A549 (cell line): ENCODE measurements around the gene C11orf58. TPM values are rescaled to one million over a fixed set of nuclear protein-coding genes. Genes with fewer than 3 reads are reported as not detected.

Experiments used
- ATAC-seq, 2 experiments: fragments of 200-7000 bp in 1 of 2; fragments of >200 bp in 1 of 2; cut with Nextera tagmentation in 1 of 2; cut with Tn5 transposase in 1 of 2; 3 replicates each; pipeline versions ENCODE4 v1.8.0 to v1.9.1; 2018 to 2020; ENCODE audit warnings: mild to moderate bottlenecking in 1 of 2, moderate library complexity in 1 of 2
- CTCF ChIA-PET: fragments of 300-600 bp; sonication (Branson Sonifier 250); formaldehyde crosslinking; extraction: SDS; loops from one replicate; lab custom pipeline; 2021; ENCODE audit warnings: antibody characterized with exemption, inconsistent platforms; lab: Yijun Ruan, JAX
- POLR2A ChIA-PET: fragments of 350-600 bp; formaldehyde crosslinking; extraction: SDS; loops from one replicate; lab custom pipeline; 2021; ENCODE audit warnings: antibody characterized with exemption, inconsistent platforms; lab: Yijun Ruan, JAX
- DNase-seq, 2 experiments: peaks; one replicate each; pipeline versions ENCODE4 v3.0.0 to v3.0.0-alpha.2; 2011 to 2016; ENCODE audit warnings: low read depth in 1 of 2, low spot score in 1 of 2
- FAIRE-seq: peaks from 2 replicates; lab custom pipeline; 2011; peaks lifted over from hg19 to GRCh38; lab: Jason Lieb, UNC
- H3K27ac ChIP-seq, 2 experiments: fragments of >200 bp; sonication (Bioruptor Twin); formaldehyde crosslinking; 3 replicates each; pipeline ENCODE4 v1.5.1; 2016 to 2017
- H3K4me1 ChIP-seq: fragments of >200 bp; sonication (Bioruptor Twin); formaldehyde crosslinking; 3 replicates; pipeline ENCODE4 v1.6.1; 2016
- H3K4me2 ChIP-seq: fragments of >200 bp; sonication (Bioruptor Twin); formaldehyde crosslinking; 3 replicates; pipeline ENCODE4 v1.6.1; 2016
- H3K4me3 ChIP-seq: fragments of >200 bp; sonication (Bioruptor Twin); formaldehyde crosslinking; 3 replicates; pipeline ENCODE4 v1.5.1; 2016
- H3K9me3 ChIP-seq: fragments of >200 bp; sonication (Bioruptor Twin); formaldehyde crosslinking; 3 replicates; pipeline ENCODE4 v1.6.1; 2016
- ATOH8 ChIP-seq: fragments of 250-450 bp; sonication (Bioruptor Pico); IDR thresholded peaks from 2 replicates; pipeline ENCODE4 v1.5.0; 2020; ENCODE audit warnings: low read depth, mild to moderate bottlenecking, moderate library complexity
- CBX2 ChIP-seq: fragments of 200-600 bp; sonication (generic); IDR thresholded peaks from 2 replicates; pipeline ENCODE4 v1.6.1; 2016; ENCODE audit warnings: low read depth, mild to moderate bottlenecking, borderline replicate concordance
- CBX8 ChIP-seq: fragments of 200-600 bp; sonication (generic); IDR thresholded peaks from 2 replicates; pipeline ENCODE4 v1.6.1; 2016
- CHD2 ChIP-seq: fragments of 150-350 bp; IDR thresholded peaks from 2 replicates; pipeline ENCODE4 v1.6.1; 2014; ENCODE audit warnings: low read length; ENCODE audit not compliant: partially characterized antibody
- CHD4 ChIP-seq: fragments of 200-600 bp; sonication (generic); IDR thresholded peaks from 2 replicates; pipeline ENCODE4 v1.6.1; 2016; ENCODE audit warnings: antibody characterized with exemption, mild to moderate bottlenecking, borderline replicate concordance
- EHF ChIP-seq: fragments of 250-450 bp; sonication (Bioruptor Pico); IDR thresholded peaks from 2 replicates; pipeline ENCODE4 v1.5.0; 2020; ENCODE audit warnings: mild to moderate bottlenecking
- EP300 ChIP-seq, 2 experiments: fragments of >200 bp; sonication (Bioruptor Twin); formaldehyde crosslinking; IDR thresholded peaks; 2 replicates in 1 of 2; 3 replicates in 1 of 2; pipeline ENCODE4 v1.6.1; 2016 to 2017
- GATA3 ChIP-seq: IDR thresholded peaks from 2 replicates; pipeline ENCODE4 v1.6.1; 2012; ENCODE audit warnings: borderline replicate concordance
- HDAC2 ChIP-seq: fragments of 200-600 bp; sonication (generic); IDR thresholded peaks from 2 replicates; pipeline ENCODE4 v1.6.1; 2016
- HEYL ChIP-seq: fragments of 250-450 bp; sonication (Bioruptor Pico); IDR thresholded peaks from 2 replicates; pipeline ENCODE4 v1.8.0; 2021; ENCODE audit warnings: mild to moderate bottlenecking, moderate library complexity
- HMGXB4 ChIP-seq: fragments of 250-450 bp; sonication (Bioruptor Pico); IDR thresholded peaks from 2 replicates; pipeline ENCODE4 v1.5.0; 2021; ENCODE audit warnings: mild to moderate bottlenecking, moderate library complexity, borderline replicate concordance
- HOXA7 ChIP-seq: fragments of 250-450 bp; sonication (Bioruptor Pico); IDR thresholded peaks from 2 replicates; pipeline ENCODE4 v1.5.0; 2020; ENCODE audit warnings: mild to moderate bottlenecking, moderate library complexity
- HOXB13 ChIP-seq: fragments of 250-450 bp; sonication (Bioruptor Pico); IDR thresholded peaks from 2 replicates; pipeline ENCODE4 v1.5.0; 2020; ENCODE audit warnings: low read depth, mild to moderate bottlenecking, moderate library complexity
- HOXB5 ChIP-seq: fragments of 250-450 bp; sonication (Bioruptor Pico); IDR thresholded peaks from 2 replicates; pipeline ENCODE4 v1.5.0; 2020; ENCODE audit warnings: mild to moderate bottlenecking, moderate library complexity
- JUNB ChIP-seq: fragments of >200 bp; sonication (Bioruptor Twin); formaldehyde crosslinking; IDR thresholded peaks from 2 replicates; pipeline ENCODE4 v1.6.1; 2016
- KDM5A ChIP-seq: fragments of 200-600 bp; sonication (generic); IDR thresholded peaks from 2 replicates; pipeline ENCODE4 v1.6.1; 2016; ENCODE audit warnings: antibody characterized with exemption, mild to moderate bottlenecking
- MAX ChIP-seq: IDR thresholded peaks from 2 replicates; pipeline ENCODE4 v1.6.1; 2012
- NFE2L2 ChIP-seq: fragments of 150-350 bp; conservative IDR thresholded peaks from 2 replicates; pipeline ENCODE4 v1.6.1; 2014; ENCODE audit warnings: low read length
- PBX3 ChIP-seq: IDR thresholded peaks from 2 replicates; pipeline ENCODE4 v1.6.1; 2012
- PHF8 ChIP-seq: fragments of 200-600 bp; sonication (generic); IDR thresholded peaks from 2 replicates; pipeline ENCODE4 v1.6.1; 2016; ENCODE audit warnings: low read depth, mild to moderate bottlenecking, antibody characterized with exemption, moderate library complexity, borderline replicate concordance
- POLR2A ChIP-seq: IDR thresholded peaks from 2 replicates; pipeline ENCODE4 v1.6.1; 2012; ENCODE audit warnings: mild to moderate bottlenecking, low read length
- POLR2AphosphoS2 ChIP-seq: conservative IDR thresholded peaks from 2 replicates; pipeline ENCODE4 v1.6.1; 2012; ENCODE audit warnings: low read length, improper control_type of control experiment, inconsistent platforms
- RNF2 ChIP-seq: fragments of 200-600 bp; sonication (generic); IDR thresholded peaks from 2 replicates; pipeline ENCODE4 v1.6.1; 2016; ENCODE audit warnings: low read depth, mild to moderate bottlenecking, antibody characterized with exemption, moderate library complexity, borderline replicate concordance
- TFCP2L1 ChIP-seq: fragments of 250-450 bp; sonication (Bioruptor Pico); IDR thresholded peaks from 2 replicates; pipeline ENCODE4 v1.5.0; 2021; ENCODE audit warnings: mild to moderate bottlenecking
- USF2 ChIP-seq: fragments of 450-650 bp; IDR thresholded peaks from 2 replicates; pipeline ENCODE4 v1.6.1; 2014; ENCODE audit warnings: antibody characterized with exemption
- ZC3H11A ChIP-seq: fragments of 450-650 bp; IDR thresholded peaks from 2 replicates; pipeline ENCODE4 v1.6.1; 2014; ENCODE audit warnings: antibody characterized with exemption, mild to moderate bottlenecking
- ZFP36 ChIP-seq: fragments of 450-650 bp; IDR thresholded peaks from 2 replicates; pipeline ENCODE4 v1.6.1; 2014; ENCODE audit warnings: borderline replicate concordance; ENCODE audit not compliant: partially characterized antibody
- ZNF302 ChIP-seq: fragments of 250-450 bp; sonication (Bioruptor Pico); IDR thresholded peaks from 2 replicates; pipeline ENCODE4 v1.9.0; 2021; ENCODE audit warnings: inconsistent platforms, mild to moderate bottlenecking, moderate library complexity
- ZSCAN20 ChIP-seq: fragments of 250-450 bp; sonication (Bioruptor Pico); IDR thresholded peaks from 2 replicates; pipeline ENCODE4 v1.8.0; 2022; ENCODE audit warnings: mild to moderate bottlenecking, moderate library complexity
- WGBS: methylation state at CpG from one replicate; pipeline ENCODE4 v1.1.6; 2017; ENCODE audit errors: missing lambda C conversion rate; 5-methylcytosine and 5-hydroxymethylcytosine counted together
- polyA plus RNA-seq, 4 experiments: library from polyadenylated mRNA; depleted of rRNA in 3 of 4; stranded (reverse); fragments of >200 nt; fragmentation: RNase III in 1 of 4; extraction: RNeasy Plus Mini Kit Qiagen cat#74134 plus additional on column Dnase treatment in 1 of 4; gene quantifications; 2 replicates in 3 of 4; 3 replicates in 1 of 4; pipeline ENCODE4 v1.2.3, GENCODE V29; 2011 to 2017

Gene C11orf58
- polyA plus RNA-seq, 2 of the 4 experiments (the other 2 are of a cell fraction), result 342 to 467 TPM

GRCh38 chr11:16772141-16772512, 33.7 kb downstream of the C11orf58 start (continued):
- TF ChIP-seq CBX2, result no peak
- TF ChIP-seq CHD2, result no peak
- TF ChIP-seq KDM5A, result no peak
- TF ChIP-seq, all 56 proteins: peak for 0

- ATAC-seq (no peak), FAIRE-seq (no peak), DNase-seq (no peak)
- Histone ChIP-seq H3K4me3 (no peak overlapping the region), H3K4me1 (no peaks in the 10 kb centered on the region; the same call in 1 of the 3 replicates), H3K4me2 (no peak overlapping the region), H3K9me3 (no peaks in the 10 kb centered on the region), H3K27ac (no peak overlapping the region)
- ChIA-PET POLR2A (interaction anchor here (0.7 kb wide), 1 partner anchor 36 kb away, joined by 3 read pairs; the partner anchor contains the start of gene C11orf58), CTCF (interaction anchor here (7.9 kb wide), 1 partner anchor 12 kb away, joined by 94 read pairs; no protein-coding TSS in a partner anchor)
- TF ChIP-seq JUNB (no peak), POLR2AphosphoS2 (no peak), TFCP2L1 (CRISPR knock-in tag) (no peak), ZC3H11A (no peak), CHD4 (no peak), MAX (no peak), ZSCAN20 (CRISPR knock-in tag) (no peak), ATOH8 (CRISPR knock-in tag) (no peak), USF2 (no peak), NFE2L2 (no peak), POLR2A (no peak)
- WGBS, result 82% methylated on average over 9 of the region's 9 CpGs
Observed at GRCh38 chr11:16773981-16774935, 35.8 kb downstream of the C11orf58 start.

- H3K4me2 ChIP-seq, result no peak overlapping the region
- no peaks in the 10 kb centered on the region; the same call in 1 of the 3 replicates for H3K4me1 ChIP-seq
- ChIA-PET POLR2A (interaction anchor here (0.7 kb wide), 1 partner anchor 37 kb away, joined by 3 read pairs; the partner anchor contains the start of gene C11orf58), CTCF (interaction anchor here (7.9 kb wide), 1 partner anchor 11 kb away, joined by 94 read pairs; no protein-coding TSS in a partner anchor)
- no peaks in the 10 kb centered on the region for H3K9me3 ChIP-seq
- H3K4me3 ChIP-seq, result no peak overlapping the region
- ATAC-seq (no peak), FAIRE-seq (no peak), DNase-seq (no peak)
- no peak overlapping the region for H3K27ac ChIP-seq
- WGBS, result 92% methylated on average over 11 of the region's 11 CpGs
- TF ChIP-seq ZNF302 (CRISPR knock-in tag), result no peak
- no peak for TF ChIP-seq HOXB13 (CRISPR knock-in tag)
- no peak for TF ChIP-seq EP300 (IDR thresholded peaks at IDR 0.05)
- TF ChIP-seq PBX3, result no peak
- TF ChIP-seq POLR2AphosphoS2, result no peak
- no peak for TF ChIP-seq ZFP36
- TF ChIP-seq RNF2, result no peak
- no peak for TF ChIP-seq GATA3
- TF ChIP-seq POLR2A, result no peak
- no peak for TF ChIP-seq EHF (CRISPR knock-in tag)
- TF ChIP-seq HOXB5, result no peak
- no peak for TF ChIP-seq PHF8
- TF ChIP-seq HOXA7 (CRISPR knock-in tag), result no peak
- no peak for TF ChIP-seq HDAC2
- TF ChIP-seq ZSCAN20 (CRISPR knock-in tag), result no peak
- TF ChIP-seq NFE2L2, result no peak
- no peak for TF ChIP-seq HEYL (CRISPR knock-in tag)
- TF ChIP-seq HMGXB4 (CRISPR knock-in tag), result no peak
- TF ChIP-seq CBX8, result no peak
Observed at GRCh38 chr11:16774936-16775613, 36.6 kb downstream of the C11orf58 start.
